GM18511 (cell line): Measurements from ENCODE around the gene CIB4.

Source experiments
- ATAC-seq: cut with Tn5 transposase; IDR thresholded peaks from one replicate; pipeline ENCODE4 v1.9.1; 2021; ENCODE audit warnings: mild to moderate bottlenecking, moderate library complexity; ENCODE audit not compliant: unreplicated experiment

Gene CIB4

DNA sequence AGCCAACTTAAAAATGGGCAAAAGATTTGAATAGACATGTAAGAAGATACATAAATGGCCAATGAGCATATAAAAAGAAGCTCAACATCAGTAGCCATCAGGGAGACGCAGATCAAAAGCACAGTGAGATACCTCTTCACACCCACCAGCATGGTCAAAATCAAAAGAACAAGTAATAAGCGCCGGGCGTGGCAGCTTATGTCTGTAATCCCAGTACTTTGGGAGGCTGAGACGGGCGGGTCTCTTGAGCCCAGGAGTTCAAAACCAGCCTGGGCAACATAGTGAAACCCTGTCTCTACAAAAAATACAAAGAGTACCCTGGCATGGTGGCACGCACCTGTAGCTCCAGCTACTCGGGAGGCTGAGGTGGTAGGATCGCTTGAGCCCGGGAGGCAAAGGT is 4.6 kb upstream of the CIB4 start:
- no peak for ATAC-seq

DNA sequence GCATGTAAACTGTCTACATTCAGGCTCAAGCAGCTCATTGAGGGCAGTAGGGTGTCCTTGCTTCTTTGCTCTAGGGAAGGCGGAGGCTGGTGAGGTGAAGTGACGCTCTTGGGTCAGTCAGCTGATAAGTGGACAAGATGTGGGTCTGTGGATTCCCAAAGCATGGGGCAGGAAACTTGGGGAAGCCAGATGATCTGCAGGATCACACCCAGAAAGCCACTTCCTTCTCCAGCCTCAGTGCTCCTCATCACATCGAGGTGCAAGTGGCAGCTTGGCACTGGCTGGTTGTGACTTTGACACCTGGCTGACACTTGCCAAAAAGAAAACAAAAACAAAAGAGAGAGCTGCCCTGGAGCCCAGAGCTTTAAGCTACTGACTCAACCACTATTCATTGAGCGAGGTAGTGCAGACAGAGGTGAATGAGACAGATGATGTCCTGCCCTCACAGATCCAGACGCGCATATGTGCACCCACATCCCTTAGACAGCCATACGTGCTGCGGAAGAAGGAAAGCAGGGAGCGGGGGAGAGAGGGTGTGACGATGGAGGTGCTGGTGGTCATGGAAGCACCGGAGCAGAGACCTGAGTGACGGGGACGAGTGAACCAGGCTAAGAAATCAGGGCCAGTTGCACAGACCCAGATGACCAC is 3.1 kb upstream of the CIB4 start:
- ATAC-seq = no peak

DNA sequence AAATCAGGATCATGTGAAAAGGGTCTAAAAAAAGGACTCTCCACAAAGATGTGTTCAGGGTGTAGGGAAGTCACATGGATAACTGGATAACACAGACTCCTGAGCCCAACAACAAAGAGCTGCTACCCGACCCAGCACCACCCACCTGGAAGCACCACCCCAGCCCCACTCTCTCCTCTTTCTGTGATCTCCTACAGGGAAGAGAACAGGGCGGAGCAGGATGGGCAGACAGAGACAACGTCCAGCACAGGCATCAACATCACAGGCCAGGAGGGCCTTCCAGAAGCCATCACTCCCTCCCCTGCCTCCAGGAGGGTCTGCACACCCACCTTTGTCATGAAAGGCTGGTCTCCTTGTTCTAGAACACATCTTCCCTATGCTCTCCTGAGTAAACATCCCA is 1.3 kb upstream of the CIB4 start:
- no peak for ATAC-seq

DNA sequence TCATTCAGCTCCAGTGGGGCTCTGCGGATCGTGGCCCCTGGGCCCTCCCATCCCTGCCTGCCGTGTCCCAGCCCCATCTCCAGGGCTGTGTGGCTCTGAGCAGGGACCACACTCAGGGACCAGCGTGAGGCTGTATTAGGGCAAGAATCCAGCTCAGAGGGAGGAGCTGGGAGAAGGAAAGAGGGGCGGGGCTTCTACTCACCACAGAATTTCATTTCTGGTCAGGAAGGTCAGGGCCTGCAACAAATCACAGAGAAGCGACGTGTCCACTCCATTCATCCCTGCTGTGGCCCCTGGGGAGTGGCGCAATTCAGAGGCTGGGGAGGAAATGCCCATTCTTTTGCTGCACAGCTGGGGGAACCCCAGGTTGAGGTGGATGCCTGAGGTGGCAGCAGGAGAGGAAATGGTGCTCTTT is 828 bp downstream of the CIB4 start:
- no peak for ATAC-seq

DNA sequence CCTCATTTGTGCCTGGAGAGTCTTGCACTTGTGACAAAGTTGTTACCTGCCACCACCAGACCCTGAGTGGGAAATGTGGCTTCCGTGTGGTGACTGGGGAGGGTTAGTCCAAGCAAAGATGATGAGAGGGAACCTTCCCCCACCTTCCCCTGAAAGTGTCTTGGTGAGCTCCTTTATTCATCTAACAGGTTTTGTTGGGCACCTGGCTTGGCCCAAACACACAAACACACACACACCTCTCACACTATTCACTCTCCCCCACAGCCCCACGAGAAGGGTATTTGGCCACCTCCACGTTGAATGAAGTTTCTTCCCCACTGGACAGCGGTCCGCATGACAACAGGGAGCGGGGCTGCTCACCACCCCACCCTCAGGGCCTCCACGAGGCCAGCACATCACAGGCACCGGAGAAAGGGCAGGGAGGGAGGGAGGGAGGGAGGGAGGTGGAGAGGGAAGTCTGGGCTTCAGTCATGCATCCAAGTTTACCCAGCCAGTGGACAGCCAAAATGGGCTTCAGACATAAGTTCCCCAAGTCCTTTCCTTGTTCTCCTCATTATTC is 1.4 kb downstream of the CIB4 start:
- ATAC-seq = no peak

DNA sequence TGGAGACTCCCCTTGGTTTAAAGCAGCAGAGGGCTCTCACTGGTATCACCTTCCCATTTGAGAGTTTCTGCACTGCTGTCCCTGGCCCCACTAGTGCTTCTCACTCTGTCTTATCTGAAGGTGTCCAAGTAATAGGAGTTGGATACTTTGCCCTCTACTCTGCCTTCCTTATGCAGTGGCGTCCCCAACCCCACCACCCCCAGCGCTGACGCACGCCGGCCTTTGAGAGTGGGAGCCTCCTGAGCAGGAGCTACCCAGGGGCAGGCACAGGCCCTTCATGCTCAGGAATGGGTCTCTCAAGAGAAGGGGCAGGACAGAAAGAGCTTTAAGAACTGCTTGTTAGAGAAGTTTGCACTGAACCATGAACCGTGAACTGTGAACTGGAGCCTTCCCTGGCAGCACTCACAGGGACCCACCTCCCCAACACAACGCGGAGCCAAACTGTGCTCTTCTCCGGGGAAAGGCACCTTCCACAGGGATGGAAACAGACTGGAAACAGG is 3.3 kb downstream of the CIB4 start:
- ATAC-seq = no peak

DNA sequence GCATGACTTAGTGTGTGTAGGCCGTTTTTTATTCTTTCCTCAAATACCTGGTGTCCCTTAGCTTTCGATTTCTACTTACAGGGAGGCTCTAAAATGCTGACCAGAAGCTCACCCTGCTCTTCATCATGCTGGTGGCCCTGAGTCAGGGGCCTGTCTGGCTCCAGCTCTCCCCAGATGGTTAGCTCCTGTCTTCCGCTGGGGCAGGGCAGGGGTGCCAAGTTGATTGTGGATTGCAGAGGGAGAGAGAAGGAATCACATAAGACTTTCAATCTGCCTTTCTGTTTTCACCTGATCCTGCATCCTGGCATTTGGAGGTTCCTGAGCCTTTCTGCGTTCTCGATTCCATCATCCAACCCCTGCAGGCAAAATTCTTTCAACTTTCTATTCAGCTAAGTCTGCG is 4.2 kb downstream of the CIB4 start:
- no peak for ATAC-seq

DNA sequence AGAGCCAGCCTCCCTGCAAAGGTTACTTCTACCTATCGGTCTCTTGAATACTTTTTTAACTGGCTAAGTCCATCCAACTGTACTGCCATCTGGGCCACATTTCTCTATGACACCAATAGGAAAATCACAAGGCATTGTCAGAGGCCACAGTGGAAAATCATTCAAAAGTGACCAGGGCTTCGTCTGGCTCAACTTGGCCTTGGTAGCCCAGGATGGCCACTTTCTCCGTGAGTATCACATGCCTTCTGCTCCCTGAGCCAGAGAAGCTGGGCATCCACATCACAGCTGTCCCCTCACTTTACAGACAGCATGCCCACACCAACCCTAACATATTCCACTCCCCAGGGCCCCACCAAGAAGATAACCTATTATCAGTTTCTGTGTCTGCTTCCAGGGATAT is 5.8 kb downstream of the CIB4 start:
- no peak for ATAC-seq

DNA sequence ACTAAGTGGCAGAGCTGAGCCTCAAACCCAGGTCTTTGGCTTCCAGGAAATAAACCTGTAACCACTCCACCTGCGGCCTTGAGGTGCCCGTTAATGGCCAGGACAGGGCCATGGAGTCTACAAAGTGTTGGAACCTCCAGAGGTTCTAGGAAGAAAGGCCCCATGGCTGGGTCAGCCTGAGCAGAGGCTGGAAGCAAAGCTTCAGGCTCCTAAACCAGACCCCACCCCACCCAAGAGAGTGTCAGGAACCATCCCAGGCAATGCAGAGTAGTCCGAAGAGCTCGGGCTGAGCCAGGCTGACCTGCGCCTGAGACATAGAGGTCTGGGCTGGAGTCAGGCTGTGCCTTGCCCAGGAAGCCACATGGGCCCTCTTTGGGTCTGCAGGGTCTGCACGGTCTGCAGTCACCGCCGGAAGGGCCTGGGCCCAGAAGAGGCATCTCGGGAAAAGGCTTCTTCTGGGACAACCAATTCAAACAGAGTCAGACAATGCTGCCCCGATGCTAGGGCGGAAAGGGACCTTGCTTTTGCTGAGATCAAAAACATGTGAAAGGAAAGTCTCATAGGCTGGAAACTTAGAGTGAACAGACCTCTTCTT is 6.4 kb downstream of the CIB4 start:
- no peak for ATAC-seq

DNA sequence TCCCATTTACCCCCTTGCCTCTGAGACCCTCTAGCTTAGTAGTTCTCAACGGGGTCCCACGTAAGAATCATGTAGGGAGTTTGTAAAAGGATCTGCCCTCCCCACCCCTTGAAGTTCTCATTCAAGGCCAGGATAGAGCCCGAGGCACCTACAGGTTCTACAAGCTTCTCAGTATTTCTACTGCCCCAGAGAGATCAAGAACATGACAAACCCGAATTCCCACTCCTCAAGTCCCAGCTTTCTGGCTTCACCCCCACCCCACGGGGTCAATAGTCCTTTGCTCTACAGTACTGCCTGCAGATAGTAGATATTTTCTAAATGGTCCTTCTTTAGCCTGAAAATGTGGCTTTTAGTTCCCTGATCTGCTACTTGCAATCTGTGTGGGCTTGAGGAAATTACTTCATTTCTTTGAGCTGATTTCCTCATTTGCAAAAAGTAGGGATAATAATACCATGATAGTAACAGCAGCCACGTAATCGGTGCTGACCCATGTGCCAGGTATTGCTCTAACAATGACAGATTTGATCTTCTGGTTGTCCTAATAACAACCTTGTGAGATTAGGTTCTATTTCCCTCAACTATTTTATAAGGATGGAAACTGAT is 7.1 kb downstream of the CIB4 start:
- no peak for ATAC-seq

DNA sequence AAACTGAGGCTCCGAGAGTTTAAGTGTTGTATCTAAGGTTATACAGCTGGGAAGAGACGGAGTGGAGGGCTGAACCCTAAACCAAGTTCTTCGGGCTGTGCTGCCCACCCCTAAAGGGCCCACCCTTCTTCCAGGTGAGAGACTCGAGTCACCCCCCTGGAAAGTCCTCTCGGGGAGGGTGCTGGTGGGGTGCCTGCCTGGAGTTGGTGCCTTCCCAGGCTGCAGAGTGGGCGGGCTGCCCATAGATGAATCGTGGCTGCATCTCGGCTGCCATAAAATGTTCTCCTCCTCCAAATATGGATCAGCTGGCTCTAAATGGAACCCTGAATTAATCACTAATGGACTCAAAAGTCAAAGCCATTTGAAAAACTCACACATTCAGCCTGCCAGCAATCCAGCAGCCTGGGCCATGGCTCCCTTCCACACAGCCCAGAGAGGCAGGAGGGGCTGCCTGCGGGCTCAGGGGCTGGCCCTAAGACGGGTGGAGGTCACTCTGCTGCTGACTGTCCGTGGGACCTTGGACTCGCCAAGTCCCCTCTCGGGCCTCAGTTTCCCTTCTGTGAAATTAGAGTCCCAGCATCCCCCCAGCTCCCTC is 7.7 kb downstream of the CIB4 start:
- no peak for ATAC-seq

DNA sequence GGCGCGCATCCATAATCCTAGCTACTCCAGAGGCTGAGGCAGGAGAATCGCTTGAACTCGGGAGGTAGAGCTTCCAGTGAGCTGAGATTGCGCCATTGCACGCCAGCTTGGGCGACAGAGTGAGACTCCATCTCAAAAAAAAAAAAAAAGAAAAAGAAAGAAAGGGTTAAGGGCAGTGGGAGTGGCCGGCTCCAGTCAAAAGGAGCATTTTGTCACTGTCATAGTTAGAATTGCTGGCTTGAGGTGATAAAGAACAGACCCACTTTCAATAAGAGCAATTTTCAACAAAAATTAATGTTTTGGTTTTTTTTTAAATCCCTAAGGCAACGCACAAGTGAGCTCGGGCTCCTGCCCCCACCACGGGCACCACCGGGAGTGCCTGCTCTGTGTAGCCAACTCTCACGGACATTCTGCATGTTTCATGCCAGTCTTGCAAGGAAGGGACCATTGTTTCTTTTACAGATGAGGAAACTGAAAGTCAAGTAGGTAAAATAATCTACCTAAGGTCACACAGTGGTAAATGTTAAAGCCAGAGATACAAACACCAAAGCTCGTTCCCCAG is 8.5 kb downstream of the CIB4 start:
- no peak for ATAC-seq

DNA sequence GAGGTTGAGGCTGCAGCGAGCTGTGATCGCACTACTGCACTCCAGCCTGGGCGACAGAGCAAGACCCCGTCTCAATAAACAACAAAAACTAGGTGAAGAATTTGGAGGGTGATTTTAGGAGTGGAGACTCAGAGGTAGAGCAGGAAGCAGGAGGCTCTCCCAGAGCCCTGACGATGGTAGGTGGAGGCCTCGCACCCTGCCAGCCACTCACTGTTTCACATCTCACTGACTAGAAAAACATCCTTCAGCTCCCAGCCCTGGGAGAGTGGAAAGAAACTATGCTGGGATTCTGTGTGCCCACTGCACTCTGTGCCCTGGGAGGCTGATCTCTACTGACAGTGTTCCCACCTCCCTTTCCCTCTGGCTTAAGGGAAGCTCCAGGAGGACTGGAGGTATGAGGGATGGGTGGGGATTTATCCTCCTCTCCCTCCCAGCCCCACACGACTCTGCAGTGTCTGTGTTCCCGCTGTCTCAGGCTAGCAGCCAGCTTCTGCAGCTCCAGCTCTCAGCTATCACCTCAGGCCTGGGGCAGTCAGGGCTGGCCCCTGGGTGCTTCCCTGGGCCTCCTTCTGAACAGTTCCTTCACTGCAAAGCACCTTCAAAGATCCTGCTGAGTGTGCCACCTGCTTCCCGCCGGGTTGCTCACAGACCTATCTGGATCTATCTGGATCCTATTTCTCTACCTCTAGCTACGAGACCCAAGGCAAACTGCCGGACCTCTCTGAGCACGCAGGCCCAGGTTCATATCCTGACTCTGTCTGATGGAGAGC is 9.6 kb downstream of the CIB4 start:
- no peak for ATAC-seq

DNA sequence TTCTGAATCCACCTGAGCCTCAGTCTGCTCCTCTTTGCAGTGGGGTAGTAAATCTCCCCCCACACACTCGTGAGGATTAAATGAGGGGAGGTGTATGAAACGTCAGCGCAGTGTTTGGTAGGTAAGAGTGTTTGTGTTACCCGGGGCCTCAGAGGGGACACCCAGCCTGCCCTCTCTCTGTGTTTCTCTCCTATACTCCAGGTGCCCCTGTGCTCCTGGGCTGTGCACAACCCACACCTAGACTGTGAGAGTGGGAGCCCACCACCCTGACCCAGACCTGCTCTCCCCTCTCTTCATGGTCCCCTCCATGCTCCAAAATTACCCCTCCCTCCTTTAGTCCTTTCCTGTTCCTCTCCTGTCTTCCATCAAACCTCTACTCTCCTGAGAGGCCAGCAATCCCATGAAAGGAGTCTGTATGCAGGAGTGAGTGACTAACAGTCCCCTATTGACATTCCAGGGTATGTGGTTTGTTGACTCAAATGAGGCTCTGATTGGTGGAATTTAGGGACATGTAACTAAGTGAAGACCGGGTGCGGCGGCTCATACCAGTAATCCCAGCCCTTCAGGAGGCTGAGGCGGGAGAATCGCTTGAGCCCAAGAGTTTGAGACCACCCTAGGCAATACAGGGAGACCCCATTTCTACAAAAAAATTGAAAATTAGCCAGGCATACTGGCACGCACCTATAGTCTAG is 10.4 kb downstream of the CIB4 start:
- no peak for ATAC-seq

DNA sequence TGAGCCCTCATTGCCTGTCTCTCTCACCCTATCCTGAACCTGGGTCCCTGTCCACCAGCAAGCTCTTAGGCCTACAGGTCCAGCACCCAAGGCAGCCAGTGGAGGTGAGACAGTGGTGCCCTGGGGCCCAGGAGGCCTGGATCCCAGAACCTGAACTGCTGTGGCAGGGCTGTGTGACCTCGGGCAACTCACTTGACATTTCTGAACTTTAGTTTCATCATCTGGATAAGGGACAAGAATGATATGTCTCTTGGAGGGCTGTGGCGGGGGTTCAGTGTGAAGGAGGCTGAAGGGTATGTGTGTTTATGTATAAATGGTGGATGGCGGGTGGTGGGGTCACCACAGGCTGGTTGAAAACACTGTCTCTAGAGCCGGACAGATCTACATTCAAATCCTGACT is 10.9 kb downstream of the CIB4 start:
- ATAC-seq = no peak

DNA sequence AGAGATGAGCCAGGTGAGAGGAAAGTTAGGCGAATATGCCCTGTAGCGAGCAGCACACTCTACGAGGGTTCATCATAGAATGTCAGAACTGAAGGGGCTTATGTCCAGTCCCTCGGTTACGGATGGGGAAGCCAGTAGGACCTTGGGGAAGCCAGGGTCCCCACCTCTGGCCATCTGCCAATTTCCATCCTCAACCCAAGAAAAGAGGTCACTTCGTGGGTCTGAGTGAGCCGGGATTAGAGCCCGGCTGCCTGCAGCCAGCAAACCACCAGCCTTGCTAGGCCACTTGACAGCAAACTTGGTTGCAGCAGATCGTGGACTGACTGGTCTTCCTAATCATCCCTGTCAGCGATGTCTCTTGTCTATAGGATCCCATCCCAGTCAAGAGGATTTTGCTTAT is 11.4 kb downstream of the CIB4 start:
- ATAC-seq = no peak

DNA sequence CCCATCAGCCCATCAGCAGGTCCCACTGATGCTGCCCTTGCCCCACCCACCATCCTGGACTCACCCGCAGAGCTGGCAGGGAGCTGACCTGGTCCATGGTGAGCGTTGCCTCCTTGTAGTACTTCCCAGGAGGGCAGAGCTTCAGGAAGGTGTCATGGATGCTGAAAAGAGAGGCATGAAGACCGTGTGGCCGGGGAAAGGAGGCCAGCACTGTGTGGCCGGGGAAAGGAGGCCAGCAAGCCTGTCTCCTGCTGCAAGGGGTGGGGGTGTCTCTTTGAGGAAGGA is 11.9 kb downstream of the CIB4 start:
- no peak for ATAC-seq

DNA sequence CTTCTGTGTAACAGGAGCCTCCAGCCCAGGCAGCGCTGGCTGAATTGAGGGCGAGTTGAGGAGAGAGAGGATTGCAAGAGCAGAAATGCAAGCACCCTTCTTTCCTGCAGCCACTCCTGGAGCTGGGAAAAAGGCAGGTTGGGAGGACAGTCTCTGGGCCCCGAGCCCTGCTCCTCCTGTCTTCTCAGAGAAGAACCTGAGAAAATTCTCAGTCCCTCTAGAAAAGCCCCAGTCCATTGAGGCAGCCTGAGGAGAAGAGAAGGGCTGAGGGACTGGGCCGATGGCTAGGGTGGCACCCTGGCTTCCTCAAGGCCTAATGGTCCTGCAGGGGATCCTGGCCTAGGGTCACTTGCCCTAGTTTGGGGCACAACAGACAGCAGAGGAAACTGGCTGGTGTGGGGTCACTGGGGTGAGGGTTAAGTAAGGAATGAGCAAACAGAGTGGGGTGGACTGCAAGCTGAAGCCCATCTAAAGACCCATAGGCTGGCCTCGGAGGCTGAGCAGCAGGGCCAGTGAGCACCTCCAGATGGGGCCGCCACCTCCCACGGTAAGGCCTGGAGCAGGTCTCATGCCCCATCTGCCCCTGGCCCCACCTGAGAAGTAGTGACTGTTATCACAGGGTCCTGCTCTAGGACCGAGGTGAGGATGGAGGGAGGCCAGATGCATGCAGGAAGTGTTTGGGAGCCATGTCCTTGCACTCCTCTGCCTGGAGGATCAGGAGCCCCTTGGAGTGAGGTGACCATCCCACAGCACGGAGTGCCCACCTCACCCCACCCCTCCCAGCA is 12.4 kb downstream of the CIB4 start:
- no peak for ATAC-seq

DNA sequence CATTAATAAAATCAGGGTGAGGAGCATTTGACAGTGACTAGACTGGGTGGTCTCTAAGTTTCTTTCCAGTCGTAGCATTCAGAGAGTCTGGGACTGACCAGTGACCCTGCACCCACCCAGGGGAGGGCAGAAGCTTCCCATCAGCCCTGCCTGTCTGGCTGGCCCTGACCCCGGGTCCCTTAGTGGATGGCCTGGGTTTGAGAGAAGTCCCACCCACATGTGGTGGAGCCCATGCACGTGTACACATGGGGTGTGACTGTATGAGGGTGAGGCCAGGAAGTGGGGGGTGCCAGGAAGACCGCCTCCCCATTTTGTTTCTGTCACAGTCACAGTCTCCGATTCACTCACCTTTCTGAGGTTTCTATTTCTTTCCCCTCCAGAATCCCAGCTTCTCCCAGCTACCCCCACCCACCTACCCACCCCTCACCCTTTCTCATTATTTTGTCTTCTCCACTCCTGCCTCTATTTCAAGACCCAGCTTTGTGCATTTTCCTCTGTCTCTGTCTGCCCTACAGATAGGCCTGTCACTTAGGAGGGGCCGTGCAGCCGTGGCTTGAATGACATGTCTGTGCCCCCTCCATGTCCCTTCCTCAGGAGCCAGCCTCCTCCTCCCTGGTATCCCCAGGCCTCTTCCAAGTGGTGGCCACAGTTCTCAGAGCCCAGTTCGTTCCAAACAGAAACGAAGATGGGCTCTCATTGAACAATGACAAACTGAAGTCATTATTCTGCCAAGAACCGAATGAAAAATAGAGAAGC is 13.6 kb downstream of the CIB4 start:
- ATAC-seq = no peak
